IPS-15b (cell line): ENCODE results near the gene CDK11B.
A peak's percentile ranks its signal among the peaks of the same experiment; 100 is the strongest.

Experiments used
- H3K27me3 ChIP-seq: one replicate; pipeline ENCODE4 v1.6.1; 2013; ENCODE audit warnings: low read length; ENCODE audit not compliant: control insufficient read depth, insufficient read depth
- H3K36me3 ChIP-seq: one replicate; pipeline ENCODE4 v1.6.1; 2013; ENCODE audit warnings: low read length; ENCODE audit not compliant: control insufficient read depth, insufficient read depth
- H3K4me1 ChIP-seq: one replicate; pipeline ENCODE4 v1.6.1; 2013; ENCODE audit warnings: mild to moderate bottlenecking, low read length; ENCODE audit not compliant: control insufficient read depth, insufficient read depth
- H3K4me3 ChIP-seq: one replicate; pipeline ENCODE4 v1.5.1; 2013; ENCODE audit warnings: low read depth, low read length
- H3K9ac ChIP-seq: one replicate; pipeline ENCODE4 v1.6.1; 2013; ENCODE audit warnings: low read depth, mild to moderate bottlenecking, low read length
- H3K9me3 ChIP-seq: one replicate; pipeline ENCODE4 v1.6.1; 2013; ENCODE audit warnings: mild to moderate bottlenecking, low read length; ENCODE audit not compliant: control insufficient read depth, insufficient read depth

Gene CDK11B

DNA sequence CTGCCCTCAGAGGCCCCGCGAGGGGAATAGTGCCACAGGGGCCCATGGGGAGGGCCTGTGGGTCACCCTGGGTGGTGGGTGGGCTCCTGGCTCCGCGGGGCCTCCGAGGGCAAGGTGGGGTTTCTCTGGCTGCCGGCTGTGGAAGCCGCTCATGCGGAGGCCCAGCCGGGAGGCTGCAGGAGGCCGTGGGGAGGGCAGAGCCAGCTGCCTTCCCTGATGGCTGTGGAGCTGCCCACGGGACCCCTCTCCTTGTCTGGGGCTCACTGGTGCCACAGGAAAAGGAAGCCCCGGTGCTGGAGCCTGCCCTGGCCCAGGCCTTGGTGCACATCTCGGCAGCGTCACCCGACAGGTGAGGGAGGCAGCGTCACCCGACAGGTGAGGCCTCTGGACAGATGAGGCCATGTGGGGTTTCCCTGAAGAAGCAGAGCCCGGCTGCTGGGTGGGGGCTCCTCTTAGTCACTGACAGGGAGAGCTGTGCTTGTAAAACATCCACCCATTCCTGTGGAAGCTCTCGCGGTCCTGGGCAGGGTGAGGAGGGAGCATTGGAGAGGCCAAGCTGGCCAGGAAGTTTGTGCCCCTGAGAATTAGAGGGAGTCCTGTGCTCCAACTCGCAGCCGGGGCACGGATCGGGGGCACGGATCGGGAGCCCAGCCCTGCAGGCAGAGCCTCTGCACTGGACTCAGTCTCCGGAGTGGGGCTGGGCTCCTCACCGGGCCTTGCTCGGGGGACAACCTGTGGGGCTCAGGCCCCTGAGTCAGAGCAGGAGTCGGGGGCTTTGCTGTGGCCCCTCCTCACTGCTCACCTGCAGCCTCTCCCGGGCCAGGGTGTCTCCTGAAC lies 37.4 kb downstream of the CDK11B start:
- no peaks in the 10 kb centered on the region for H3K9me3 ChIP-seq
- no peak overlapping the region for H3K4me3 ChIP-seq
- H3K9ac ChIP-seq, result no peak overlapping the region
- no peaks in the 10 kb centered on the region for H3K4me1 ChIP-seq
- peaks cover 9% of the 10 kb centered on the region for H3K36me3 ChIP-seq
- H3K27me3 ChIP-seq, result no peaks in the 10 kb centered on the region

DNA sequence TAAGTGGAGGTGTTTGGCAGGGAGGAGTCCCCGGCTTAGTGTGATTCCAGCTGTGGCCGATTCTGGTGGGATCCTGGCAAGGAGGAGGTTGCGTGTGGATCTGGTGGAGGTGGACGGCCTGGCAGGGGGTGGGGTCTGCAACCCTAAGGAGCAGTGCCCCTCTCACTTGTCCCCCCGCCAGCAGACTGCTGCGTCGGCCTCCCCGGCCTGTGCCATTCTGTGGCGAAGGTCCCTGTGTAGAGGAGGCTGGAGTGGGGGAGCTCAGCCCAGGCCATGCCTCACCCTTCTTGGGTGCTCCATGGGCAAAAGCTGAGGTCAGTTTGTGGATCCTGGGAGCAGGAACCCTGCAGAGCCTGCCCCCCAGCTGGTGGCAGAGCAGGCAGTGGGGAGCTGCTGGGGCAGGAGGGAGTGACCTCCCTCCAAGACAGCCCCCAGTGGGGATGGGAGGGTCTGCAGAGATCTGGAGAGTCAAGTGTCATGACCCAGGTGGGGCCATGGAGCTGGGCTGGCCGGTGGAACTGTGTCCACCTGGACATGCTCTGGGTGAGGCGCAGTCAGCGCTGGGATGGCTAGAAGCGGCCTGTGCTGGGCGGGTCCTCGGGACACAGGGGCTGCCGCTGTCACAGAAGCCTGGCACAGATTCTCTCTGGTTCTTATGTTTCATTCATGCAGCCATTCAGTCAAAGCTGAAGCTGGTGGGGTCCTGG lies 38.2 kb downstream of the CDK11B start:
- Histone ChIP-seq H3K9ac (no peak overlapping the region), H3K4me3 (no peak overlapping the region), H3K27me3 (no peaks in the 10 kb centered on the region), H3K36me3 (peaks cover 9% of the 10 kb centered on the region), H3K4me1 (no peaks in the 10 kb centered on the region), H3K9me3 (no peaks in the 10 kb centered on the region)

DNA sequence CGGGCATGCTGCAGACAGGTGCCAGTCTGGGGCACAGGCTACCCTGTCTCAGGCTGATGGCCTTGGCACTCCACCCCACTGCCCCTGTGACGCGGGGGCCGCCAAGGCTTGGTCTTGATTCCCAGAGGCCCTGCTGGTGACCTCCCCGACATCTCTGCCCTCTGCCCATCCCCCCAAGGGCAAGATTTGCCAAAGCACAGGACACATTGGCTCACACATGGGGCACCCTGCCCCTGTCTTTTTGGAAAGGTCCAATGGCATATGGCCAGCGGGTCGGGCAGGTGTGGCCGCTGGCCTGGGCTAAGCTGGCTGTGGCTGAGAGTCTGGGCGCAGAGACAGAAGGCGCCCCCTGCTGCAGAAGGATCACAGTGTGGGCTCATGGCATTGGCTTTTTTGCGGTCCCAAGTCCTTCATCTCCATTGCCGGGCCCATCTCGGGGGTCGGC lies 38.9 kb downstream of the CDK11B start:
- Histone ChIP-seq H3K9me3 (no peaks in the 10 kb centered on the region), H3K9ac (no peak overlapping the region), H3K36me3 (peaks cover 9% of the 10 kb centered on the region), H3K4me3 (no peak overlapping the region), H3K4me1 (no peaks in the 10 kb centered on the region), H3K27me3 (no peaks in the 10 kb centered on the region)

GRCh38 chr1:1618396-1619068 lies 40.3 kb downstream of the CDK11B start:
- Histone ChIP-seq H3K27me3 (no peaks in the 10 kb centered on the region), H3K4me3 (no peak overlapping the region), H3K9ac (no peak overlapping the region), H3K9me3 (no peaks in the 10 kb centered on the region), H3K4me1 (no peaks in the 10 kb centered on the region), H3K36me3 (peaks cover 9% of the 10 kb centered on the region)

GRCh38 chr1:1617925-1618324 lies 40.9 kb downstream of the CDK11B start:
- Histone ChIP-seq H3K4me1 (no peaks in the 10 kb centered on the region), H3K27me3 (no peaks in the 10 kb centered on the region), H3K36me3 (peaks cover 9% of the 10 kb centered on the region), H3K9me3 (no peaks in the 10 kb centered on the region), H3K4me3 (no peak overlapping the region), H3K9ac (no peak overlapping the region)

- Histone ChIP-seq H3K36me3 (peaks cover 9% of the 10 kb centered on the region), H3K27me3 (no peaks in the 10 kb centered on the region), H3K9me3 (no peaks in the 10 kb centered on the region), H3K4me1 (no peaks in the 10 kb centered on the region), H3K4me3 (no peak overlapping the region), H3K9ac (no peak overlapping the region)
These were observed 41.3 kb downstream of the CDK11B start for GRCh38 chr1:1617516-1617915.

DNA sequence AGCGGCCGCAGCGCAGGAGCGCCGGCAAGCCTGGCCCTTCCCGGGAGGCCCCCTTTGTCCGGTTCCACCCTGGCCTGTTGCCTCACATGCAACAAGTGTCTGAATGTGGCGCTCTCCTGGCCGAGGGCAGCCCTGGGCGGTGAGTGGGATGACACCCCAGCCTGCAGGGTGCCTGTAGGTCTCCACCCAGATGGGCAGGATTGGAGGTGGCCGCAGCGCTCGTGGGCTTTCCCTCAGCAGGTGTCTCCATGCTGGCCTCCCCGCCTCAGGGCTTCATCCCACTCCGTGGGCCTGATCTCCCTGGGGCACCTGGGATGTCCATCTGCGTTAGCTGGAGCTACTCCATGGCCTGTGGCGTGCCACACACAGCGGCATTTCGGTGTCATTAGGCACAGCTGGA lies 42.0 kb downstream of the CDK11B start:
- H3K9me3 ChIP-seq, result no peaks in the 10 kb centered on the region
- peak overlapping the region; percentile 87 for H3K4me3 ChIP-seq
- no peaks in the 10 kb centered on the region for H3K4me1 ChIP-seq
- H3K36me3 ChIP-seq, result peaks cover 9% of the 10 kb centered on the region
- H3K9ac ChIP-seq, result peak overlapping the region; percentile 54
- H3K27me3 ChIP-seq, result no peaks in the 10 kb centered on the region

- H3K9me3 ChIP-seq, result no peaks in the 10 kb centered on the region
- H3K4me3 ChIP-seq, result peak overlapping the region; percentile 87
- peak overlapping the region; percentile 54 for H3K9ac ChIP-seq
- H3K27me3 ChIP-seq, result no peaks in the 10 kb centered on the region
- peaks cover 9% of the 10 kb centered on the region for H3K36me3 ChIP-seq
- no peaks in the 10 kb centered on the region for H3K4me1 ChIP-seq
These were observed 42.6 kb downstream of the CDK11B start for GRCh38 chr1:1616045-1616790.

- Histone ChIP-seq H3K9me3 (no peaks in the 10 kb centered on the region), H3K9ac (peak within 1 kb of the TSS; percentile 97), H3K36me3 (peaks cover 9% of the 10 kb centered on the region), H3K4me1 (no peaks in the 10 kb centered on the region), H3K27me3 (no peaks in the 10 kb centered on the region), H3K4me3 (peak within 1 kb of the TSS; percentile 87)
These were observed 43.4 kb downstream of the CDK11B start, which contains the start of gene MIB2 for GRCh38 chr1:1615256-1616044. TSS of gene MIB2 (plus strand) at chr1:1615500. CDS start at chr1:1623453, 7,953 bp downstream.

GRCh38 chr1:1614954-1615255 lies 43.9 kb downstream of the CDK11B start:
- H3K4me1 ChIP-seq, result no peaks in the 10 kb centered on the region
- H3K36me3 ChIP-seq, result peaks cover 9% of the 10 kb centered on the region
- H3K9me3 ChIP-seq, result no peaks in the 10 kb centered on the region
- H3K9ac ChIP-seq, result peak overlapping the region; percentile 60
- H3K4me3 ChIP-seq, result peak overlapping the region; percentile 87
- no peaks in the 10 kb centered on the region for H3K27me3 ChIP-seq
